T-helper 1 cell (primary cell): ENCODE data around the gene SLC1A1.
A peak's percentile ranks its signal among the peaks of the same experiment; 100 is the strongest.

ENCODE experiments used
- DNase-seq, 5 donors: peaks; one replicate each; pipeline ENCODE4 v3.0.0-alpha.2; 2012 to 2020

SLC1A1 gene

DNA sequence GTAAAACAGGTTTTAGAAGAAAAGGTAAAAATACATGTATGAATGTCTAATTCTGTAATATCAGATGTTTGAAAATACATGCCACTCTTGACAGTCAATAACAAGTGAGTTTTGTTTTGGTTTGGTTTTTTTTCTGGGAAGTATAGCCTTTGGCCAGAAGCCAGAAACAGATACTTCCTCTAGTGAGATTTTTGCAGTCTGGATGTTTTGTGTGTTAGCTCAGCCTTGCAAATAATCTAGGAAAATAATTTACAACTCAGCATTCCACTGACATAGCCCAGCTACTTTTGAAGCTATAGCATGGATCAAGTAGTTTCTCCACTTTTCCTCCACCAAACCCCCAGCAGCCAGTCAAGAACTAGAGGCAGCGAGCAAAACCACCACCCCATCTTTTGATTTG, 56.7 kb downstream of the SLC1A1 start:
- DNase-seq, result no peak

DNA sequence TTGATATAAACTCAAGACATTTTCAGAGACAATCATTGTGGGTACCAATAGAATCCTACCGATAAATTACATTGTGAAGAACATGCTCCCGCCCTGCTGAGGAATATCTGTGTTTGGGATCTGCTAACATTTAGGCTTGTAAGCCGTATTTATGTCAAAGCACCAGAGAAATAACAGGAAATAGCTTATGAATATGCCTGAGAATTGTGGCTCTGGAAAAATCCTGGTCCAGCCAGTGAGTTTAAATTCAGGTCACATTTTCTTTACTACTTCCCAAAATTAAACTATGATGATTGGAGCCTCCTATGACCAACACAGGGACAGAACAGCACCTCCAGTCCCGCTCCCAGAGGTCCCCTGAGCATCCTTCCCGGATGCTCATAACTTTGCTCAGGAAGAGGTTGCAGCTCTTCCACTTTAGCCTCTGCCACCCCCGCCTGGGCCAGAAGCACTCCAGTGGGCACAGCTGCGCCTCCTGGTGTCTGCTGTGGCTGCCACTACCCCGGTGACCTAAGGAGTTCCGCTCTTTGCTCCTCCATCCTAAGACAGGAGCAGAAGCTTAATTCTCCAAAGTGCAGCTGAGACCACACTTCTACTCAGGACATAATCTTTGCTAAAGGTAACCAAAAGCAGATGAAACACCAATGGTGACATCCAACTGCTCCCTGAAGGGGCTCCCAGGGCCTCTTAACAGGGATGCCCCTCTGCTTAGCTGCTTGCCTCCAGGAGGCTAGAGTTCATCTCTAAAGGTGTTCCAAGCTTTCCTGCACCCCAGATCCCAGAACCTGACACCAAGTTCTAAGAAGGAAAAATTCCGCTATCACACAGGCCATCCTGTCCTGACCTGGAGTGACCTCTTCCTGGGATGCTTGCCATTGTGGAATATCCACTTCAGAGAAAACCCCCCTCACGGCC, 58.8 kb downstream of the SLC1A1 start:
- no peak for DNase-seq

DNA sequence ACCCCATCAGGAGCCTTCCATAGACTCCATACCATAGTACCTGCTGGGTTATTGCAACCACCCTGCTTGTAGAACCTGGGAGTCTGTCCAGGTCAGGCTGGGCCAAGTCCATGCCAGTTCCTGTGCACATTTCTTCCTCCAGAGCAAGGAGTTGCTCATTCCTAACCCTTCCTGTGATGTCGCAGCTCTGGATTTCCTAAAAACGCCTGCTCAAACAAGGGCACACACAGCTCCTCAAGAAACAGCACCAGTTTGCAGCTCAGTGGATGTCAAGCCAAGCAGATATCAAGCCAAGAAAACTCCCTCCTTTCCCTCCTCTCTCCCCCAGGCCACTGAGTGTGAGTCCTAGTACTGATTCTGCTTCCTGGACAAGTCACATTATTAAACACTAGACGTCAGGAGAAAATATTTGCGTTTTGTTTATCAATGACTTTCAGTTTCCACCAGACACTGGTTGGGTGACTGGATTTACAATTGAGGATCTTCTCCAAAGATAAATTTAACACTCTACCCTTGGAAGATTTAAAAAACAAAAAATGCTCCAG, 59.6 kb downstream of the SLC1A1 start:
- DNase-seq, result no peak

GRCh38 chr9:4550777-4551484, 60.7 kb downstream of the SLC1A1 start:
- peak in 1 of 5 donors; percentile 11 for DNase-seq

GRCh38 chr9:4553951-4554381, 63.7 kb downstream of the SLC1A1 start:
- DNase-seq, result no peak

GRCh38 chr9:4555236-4555635, 65.0 kb downstream of the SLC1A1 start:
- no peak for DNase-seq

DNA sequence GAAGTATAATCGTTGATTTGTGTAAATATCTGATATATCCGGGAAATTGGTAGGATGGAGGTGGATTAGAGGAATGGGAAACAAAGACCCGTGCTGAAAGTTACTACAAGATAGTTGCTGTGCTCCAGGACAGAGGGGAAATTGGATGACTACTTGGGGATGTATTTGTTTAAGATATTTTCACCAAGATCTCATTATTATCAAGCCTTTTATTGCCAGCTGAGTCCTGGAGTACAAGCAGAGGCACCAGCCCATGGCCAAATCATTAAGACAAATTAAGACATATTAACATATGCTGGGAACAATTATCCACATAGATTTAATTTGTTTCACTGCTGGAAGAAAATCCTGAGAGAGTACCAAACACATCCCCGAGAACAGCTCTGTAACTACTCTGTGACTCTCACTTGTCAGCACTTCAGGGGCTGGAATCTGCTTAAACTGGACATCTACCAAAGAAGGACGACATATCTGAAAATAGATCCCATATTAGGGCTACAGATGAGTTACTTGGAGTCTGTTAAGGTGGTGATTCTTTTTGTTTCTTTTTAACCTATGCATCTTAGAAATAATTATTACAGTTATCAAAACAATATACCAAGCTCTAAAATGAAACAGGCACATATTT, 68.2 kb downstream of the SLC1A1 start:
- DNase-seq, result no peak

GRCh38 chr9:4559261-4560182, 69.3 kb downstream of the SLC1A1 start:
- no peak for DNase-seq

DNA sequence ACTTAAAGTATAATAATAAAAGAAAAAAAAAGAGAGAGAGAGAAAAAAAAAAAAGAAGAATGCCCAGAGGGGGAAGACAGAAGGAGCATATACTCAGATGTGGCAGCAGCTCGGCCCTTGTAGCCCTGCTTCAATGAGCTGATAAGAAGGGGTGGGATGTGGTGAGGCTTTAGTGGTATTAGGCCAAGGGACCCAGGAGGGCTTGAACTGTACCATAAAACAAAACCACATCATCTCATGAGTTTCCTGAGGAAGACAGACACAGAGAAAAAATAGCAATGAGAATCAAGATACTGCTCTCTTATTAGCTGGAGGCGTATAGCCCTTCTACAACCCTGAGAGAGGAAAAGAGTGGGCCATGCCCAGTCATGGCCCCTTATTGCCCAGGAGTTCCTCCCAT, 72.8 kb downstream of the SLC1A1 start:
- DNase-seq, result no peak

DNA sequence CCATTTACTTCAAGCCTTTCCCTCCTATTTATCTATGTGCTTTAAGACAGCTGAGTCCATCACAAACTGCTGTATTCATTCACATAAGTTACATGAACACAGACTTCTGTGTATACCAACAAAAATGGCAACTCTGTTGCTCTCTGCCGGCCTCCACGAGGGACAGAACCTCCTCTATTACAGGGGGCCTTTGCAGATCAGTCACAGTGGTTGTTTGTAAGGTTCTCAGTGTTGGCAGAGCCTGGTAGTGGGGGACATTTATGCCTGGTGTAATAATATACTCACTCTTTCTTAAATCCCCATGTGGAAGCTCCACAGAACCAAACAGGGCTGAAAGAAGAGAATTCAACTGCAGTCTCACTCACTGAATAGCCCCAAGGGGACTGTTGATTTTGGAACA, 76.5 kb downstream of the SLC1A1 start:
- no peak for DNase-seq

GRCh38 chr9:4567601-4568000, 77.3 kb downstream of the SLC1A1 start:
- no peak for DNase-seq

- DNase-seq, result no peak
Measured at GRCh38 chr9:4569101-4569500, 78.8 kb downstream of the SLC1A1 start.

- peak in 1 of 5 donors; percentile 55 for DNase-seq
Measured at GRCh38 chr9:4572184-4572826, 82.0 kb downstream of the SLC1A1 start.

DNA sequence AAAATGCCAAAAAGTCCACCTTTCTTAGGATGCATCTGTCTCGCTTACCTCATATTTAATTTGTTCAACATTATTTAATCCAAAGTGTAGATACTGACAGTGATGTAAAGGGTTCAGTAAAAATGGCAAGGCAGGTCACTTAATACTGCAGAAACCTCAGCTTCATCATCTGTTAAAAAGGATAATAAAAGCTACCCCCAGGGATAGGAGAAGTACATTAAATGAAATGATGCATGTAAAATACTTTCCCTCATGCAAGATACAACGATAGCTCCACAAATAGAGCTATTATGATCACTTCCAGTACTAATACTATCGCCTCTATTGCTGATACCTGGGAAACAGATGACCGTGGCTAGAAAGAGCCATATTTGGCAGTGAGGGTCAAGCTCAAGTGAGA, 82.9 kb downstream of the SLC1A1 start:
- no peak for DNase-seq

DNA sequence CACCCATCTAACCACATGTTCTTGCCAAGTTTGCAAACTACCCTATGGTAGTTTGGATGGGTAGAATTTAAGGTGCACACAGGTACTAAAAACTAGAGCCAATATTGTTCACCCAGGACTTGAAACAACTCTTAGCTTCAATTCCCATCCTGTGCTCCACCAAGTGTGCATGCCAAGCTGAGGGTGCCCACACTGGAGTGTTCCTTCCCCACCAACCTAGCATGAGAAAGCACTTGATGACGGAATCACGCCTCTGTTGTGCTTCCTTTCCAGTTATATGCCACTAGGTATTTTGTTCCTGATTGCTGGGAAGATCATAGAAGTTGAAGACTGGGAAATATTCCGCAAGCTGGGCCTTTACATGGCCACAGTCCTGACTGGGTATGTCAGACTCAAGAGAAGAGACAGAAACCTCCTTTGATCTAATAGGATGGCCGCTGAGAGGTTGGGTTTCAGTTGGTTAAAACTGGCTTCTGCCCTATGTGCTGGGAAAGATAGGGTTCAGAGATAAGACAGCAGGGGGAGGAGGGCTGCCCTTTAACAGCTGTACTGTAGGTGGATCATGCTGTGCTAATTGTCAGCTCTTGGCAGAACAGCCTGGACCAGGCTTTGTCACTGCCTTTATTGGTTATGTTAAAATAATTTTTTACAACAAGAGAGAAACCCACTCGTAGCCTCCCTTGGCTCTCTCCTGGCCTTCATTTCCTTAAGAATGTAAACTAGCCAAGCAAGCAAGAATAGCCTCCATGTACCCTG, 83.5 kb downstream of the SLC1A1 start:
- DNase-seq, result no peak

DNA sequence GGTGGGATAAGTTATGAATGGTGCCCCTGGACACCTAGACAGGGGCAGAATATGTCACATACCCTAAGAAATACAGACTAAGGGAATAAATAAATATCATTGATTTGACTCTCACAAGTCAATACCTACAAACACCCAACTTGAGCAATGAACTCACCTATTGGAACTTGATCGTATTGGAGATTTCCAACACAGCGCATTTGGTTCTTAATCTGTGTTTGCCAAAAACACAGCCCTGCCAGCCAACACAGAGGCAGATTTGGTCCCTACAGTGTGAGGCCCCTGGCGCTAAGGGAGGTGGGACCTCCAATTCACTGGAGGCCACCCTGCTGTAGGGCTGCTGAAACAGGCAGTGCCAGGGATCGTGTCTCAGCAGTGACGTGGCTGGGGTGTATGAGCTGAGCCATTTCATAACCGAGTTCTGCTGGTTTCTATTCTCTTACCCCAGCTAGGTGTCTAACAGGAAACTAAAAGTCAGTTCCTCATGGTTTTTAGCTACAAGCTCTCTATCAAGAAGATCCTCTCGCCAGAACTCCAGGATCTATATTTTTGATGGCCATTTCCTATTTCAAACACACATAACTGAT, 84.5 kb downstream of the SLC1A1 start:
- peak in 1 of 5 donors; percentile 40 for DNase-seq

GRCh38 chr9:4575997-4576396, 85.7 kb downstream of the SLC1A1 start:
- no peak for DNase-seq

DNA sequence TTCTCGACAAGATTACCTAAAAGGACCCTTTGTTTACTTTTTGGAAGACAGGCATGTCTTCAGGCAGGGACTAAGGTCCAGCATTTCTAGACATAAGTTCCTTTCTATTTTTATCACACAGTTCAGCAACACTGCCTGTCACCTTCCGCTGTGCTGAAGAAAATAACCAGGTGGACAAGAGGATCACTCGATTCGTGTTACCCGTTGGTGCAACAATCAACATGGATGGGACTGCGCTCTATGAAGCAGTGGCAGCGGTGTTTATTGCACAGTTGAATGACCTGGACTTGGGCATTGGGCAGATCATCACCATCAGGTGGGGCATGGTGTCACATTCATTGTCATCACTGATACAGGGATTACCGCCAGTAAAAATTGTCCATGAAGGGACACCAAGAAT, 86.2 kb downstream of the SLC1A1 start:
- DNase-seq, result no peak

GRCh38 chr9:4579001-4579400, 88.7 kb downstream of the SLC1A1 start:
- DNase-seq, result no peak

DNA sequence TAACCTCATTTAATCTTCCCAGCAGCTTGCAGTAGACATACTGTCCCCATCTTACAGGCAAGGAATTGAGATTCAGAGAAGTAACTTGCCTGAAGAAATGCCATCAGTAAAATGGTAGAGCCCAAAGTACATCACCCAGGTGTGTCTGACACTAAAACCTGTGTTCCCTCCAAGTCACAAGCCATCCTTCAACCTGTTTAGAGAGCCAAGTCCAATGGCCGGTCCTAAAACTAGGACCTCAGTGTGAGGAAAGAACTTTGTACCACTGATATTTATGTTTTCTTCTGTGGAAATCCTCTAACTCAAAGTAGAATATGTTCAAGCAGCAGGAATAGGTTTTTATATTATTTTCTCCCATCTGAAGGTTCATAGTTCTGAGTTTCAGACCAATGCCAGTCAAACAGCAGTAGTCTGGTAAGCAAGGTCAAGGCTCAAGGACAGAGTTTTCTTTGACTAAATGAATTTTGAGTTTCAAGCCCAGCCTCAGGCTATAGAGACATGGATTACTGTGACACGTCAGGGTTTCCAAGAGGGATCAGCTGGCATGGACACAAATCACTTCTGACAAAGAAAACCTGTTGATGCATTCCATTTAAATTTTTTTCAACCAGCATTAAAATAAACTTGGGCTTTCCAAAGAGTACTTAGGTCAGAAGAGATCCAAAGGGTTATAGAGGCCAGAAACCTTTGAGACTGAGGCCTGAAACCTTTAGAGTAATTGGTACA, 90.9 kb downstream of the SLC1A1 start:
- DNase-seq, result no peak
